PC-3 (cell line): ENCODE results near the gene POLR2H. TPM values are rescaled to one million over a fixed set of nuclear protein-coding genes. Genes with fewer than 3 reads are reported as not detected.

Experiments
- ATAC-seq: fragments of 200-7000 bp; cut with Tn5 transposase; 2 replicates; pipeline ENCODE4 v1.9.1; 2020; ENCODE audit warnings: mild to moderate bottlenecking, moderate library complexity
- BruUV-seq: library from RNA; stranded (reverse); fragments of 400-500 nt; replicated peaks from 2 replicates; lab custom pipeline; 2021; lab: Mats Ljungman, UMichigan
- CTCF ChIA-PET: fragments of 300-600 bp; sonication (Branson Sonifier 250); formaldehyde crosslinking; loops from one replicate; lab custom pipeline; 2022; ENCODE audit warnings: antibody characterized with exemption; lab: Charles Lee
- POLR2A ChIA-PET: fragments of 300-600 bp; sonication (Branson Sonifier 250); formaldehyde crosslinking; loops from one replicate; lab custom pipeline; 2022; ENCODE audit warnings: antibody characterized with exemption; ENCODE audit not compliant: unreplicated experiment; lab: Charles Lee
- DNase-seq: peaks from one replicate; pipeline ENCODE4 v3.0.0-alpha.2; 2015
- H2AFZ ChIP-seq: fragments of 300-600 bp; sonication (generic); 2 replicates; pipeline ENCODE4 v1.6.0; 2016; ENCODE audit warnings: antibody characterized with exemption, low read length
- H3F3A ChIP-seq: fragments of 300-600 bp; sonication (generic); one replicate; pipeline ENCODE4 v1.6.0; 2017; ENCODE audit warnings: antibody characterized with exemption, low read length, control low read depth, mild to moderate bottlenecking; ENCODE audit not compliant: unreplicated experiment
- H3K27ac ChIP-seq: fragments of 300-600 bp; sonication (generic); 2 replicates; pipeline ENCODE4 v1.5.1; 2016; ENCODE audit warnings: mild to moderate bottlenecking, low read length
- H3K27me3 ChIP-seq: fragments of 300-600 bp; sonication (generic); 2 replicates; pipeline ENCODE4 v1.6.1; 2016; ENCODE audit warnings: low read length, mixed read lengths
- H3K36me3 ChIP-seq: fragments of 300-600 bp; sonication (generic); 2 replicates; pipeline ENCODE4 v1.6.1; 2016; ENCODE audit warnings: low read depth, mixed run types, low read length, mixed read lengths
- H3K4me1 ChIP-seq: fragments of 300-600 bp; sonication (generic); 2 replicates; pipeline ENCODE4 v1.5.1; 2016; ENCODE audit warnings: low read length; ENCODE audit not compliant: insufficient read depth
- H3K4me2 ChIP-seq: fragments of 300-600 bp; sonication (generic); 2 replicates; pipeline ENCODE4 v1.6.0; 2016; ENCODE audit warnings: low read length
- H3K4me3 ChIP-seq: fragments of 300-600 bp; sonication (generic); 2 replicates; pipeline ENCODE4 v1.5.1; 2016; ENCODE audit warnings: mild to moderate bottlenecking, low read length, mixed read lengths
- H3K79me2 ChIP-seq: fragments of 300-600 bp; sonication (generic); 2 replicates; pipeline ENCODE4 v1.6.1; 2017; ENCODE audit warnings: low read length, mixed read lengths
- H3K9ac ChIP-seq: fragments of 300-600 bp; sonication (generic); 2 replicates; pipeline ENCODE4 v1.6.0; 2016; ENCODE audit warnings: mild to moderate bottlenecking, low read length
- H3K9me2 ChIP-seq: fragments of 300-600 bp; sonication (generic); replicated peaks from 2 replicates; pipeline ENCODE4 v1.6.1; 2016; ENCODE audit warnings: mixed run types, low read length, mixed read lengths
- H3K9me3 ChIP-seq: fragments of 300-600 bp; sonication (generic); 2 replicates; pipeline ENCODE4 v1.6.1; 2016; ENCODE audit warnings: low read length, mixed read lengths
- H4K20me1 ChIP-seq: fragments of 300-600 bp; sonication (generic); 2 replicates; pipeline ENCODE4 v1.6.1; 2016; ENCODE audit warnings: low read length, mixed read lengths
- CTCF ChIP-seq: fragments of 300-600 bp; sonication (generic); conservative IDR thresholded peaks from 2 replicates; pipeline ENCODE4 v1.5.1; 2017; ENCODE audit warnings: antibody characterized with exemption, low read depth, mild to moderate bottlenecking, low read length
- EZH2 ChIP-seq: fragments of 300-600 bp; sonication (generic); IDR thresholded peaks from one replicate; pipeline ENCODE4 v1.6.1; 2017; ENCODE audit warnings: antibody characterized with exemption, mild to moderate bottlenecking, low read length; ENCODE audit not compliant: unreplicated experiment
- EZH2phosphoT487 ChIP-seq: fragments of 300-600 bp; sonication (generic); IDR thresholded peaks from 2 replicates; pipeline ENCODE4 v1.6.1; 2018; ENCODE audit warnings: mild to moderate bottlenecking, antibody characterized with exemption, low read length, borderline replicate concordance
- intact Hi-C: fragments of 100-400 bp; cut with micrococcal nuclease; formaldehyde crosslinking; loops from 2 replicates; pipeline ENCODE4 v1.9.0; 2023
- total RNA-seq: library from RNA; depleted of rRNA; stranded (reverse); fragments of >200 nt; gene quantifications from 2 replicates; pipeline ENCODE4 v1.2.3, GENCODE V29; 2014

Gene POLR2H
- total RNA-seq, 1 experiment from 2014 or later = 193 TPM

DNA sequence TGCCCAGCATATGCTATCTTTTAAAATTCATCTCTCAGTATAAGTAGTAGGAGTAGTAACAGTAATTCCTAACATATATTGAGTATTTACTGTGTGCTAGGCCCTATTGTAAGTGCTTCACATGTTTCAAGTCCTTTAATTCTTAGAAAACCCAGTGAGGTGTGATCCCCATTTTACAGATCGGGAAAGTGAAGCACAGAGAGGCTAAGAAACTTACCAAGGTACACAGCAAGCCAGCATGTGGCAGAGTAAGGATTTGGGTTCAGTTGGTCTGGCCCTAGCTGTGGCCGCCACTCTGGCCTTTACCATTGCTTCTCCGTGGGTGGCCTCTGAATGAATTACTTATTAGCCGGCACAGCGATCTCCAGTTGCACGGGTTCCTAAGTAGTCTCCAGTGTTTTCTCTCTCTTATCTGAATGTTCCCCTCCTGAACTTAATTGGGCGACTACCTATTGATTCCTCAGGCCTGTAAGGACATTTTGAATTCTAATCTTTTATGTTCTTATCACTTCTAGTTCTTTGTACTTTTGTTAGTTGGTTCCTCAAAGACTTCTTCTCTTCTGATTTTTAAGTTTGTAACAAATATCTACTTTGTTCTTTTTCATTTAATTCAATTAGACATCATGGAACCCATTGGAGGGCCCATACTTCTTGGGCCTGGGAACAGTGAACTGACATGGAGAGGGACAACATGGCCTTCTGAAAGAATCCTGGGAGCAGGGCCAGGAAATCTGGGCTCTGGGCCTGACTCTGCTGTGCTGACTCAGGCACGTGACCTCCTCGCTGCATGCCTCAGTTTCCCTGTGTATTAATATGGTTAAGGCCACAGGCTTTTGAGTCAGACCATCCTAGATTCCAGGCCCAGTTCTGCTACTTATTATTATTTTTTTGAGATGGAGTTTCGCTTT lies 11.7 kb upstream of the POLR2H start:
- DNase-seq (no peak), ATAC-seq (no peak)
- Histone ChIP-seq H2AFZ (no peak overlapping the region), H3F3A (no peaks in the 10 kb centered on the region), H3K4me2 (no peak overlapping the region), H3K9ac (no peak overlapping the region), H3K79me2 (no peaks in the 10 kb centered on the region), H3K4me1 (peaks cover 3% of the 10 kb centered on the region; the same call in 1 of the 2 replicates), H4K20me1 (no peaks in the 10 kb centered on the region), H3K9me2 (no peaks in the 10 kb centered on the region), H3K27me3 (no peaks in the 10 kb centered on the region), H3K4me3 (no peak overlapping the region), H3K36me3 (peaks cover 9% of the 10 kb centered on the region; the same call in 1 of the 2 replicates), H3K27ac (no peak overlapping the region), H3K9me3 (no peaks in the 10 kb centered on the region)
- ChIA-PET CTCF (no interaction called here), POLR2A (no interaction called here)
- intact Hi-C loops = loop anchor here (5.0 kb wide), 1 partner anchor 38 kb away; the partner anchor contains the start of gene EIF4G1
- TF ChIP-seq EZH2 (no peak), CTCF (no peak), EZH2phosphoT487 (no peak)
- no TSS peak for BruUV-seq

GRCh38 chr3:184350618-184351017 lies 10.9 kb upstream of the POLR2H start:
- ChIA-PET POLR2A (no interaction called here), CTCF (no interaction called here)
- Histone ChIP-seq H3K4me3 (no peak overlapping the region), H3F3A (no peaks in the 10 kb centered on the region), H3K27ac (no peak overlapping the region), H3K9me3 (no peaks in the 10 kb centered on the region), H2AFZ (no peak overlapping the region), H3K9ac (no peak overlapping the region), H3K4me1 (peaks cover 3% of the 10 kb centered on the region; the same call in 1 of the 2 replicates), H3K79me2 (no peaks in the 10 kb centered on the region), H3K36me3 (peaks cover 9% of the 10 kb centered on the region; the same call in 1 of the 2 replicates), H3K4me2 (no peak overlapping the region), H3K9me2 (no peaks in the 10 kb centered on the region), H4K20me1 (no peaks in the 10 kb centered on the region), H3K27me3 (no peaks in the 10 kb centered on the region)
- no peak for DNase-seq
- BruUV-seq = no TSS peak
- no peak for ATAC-seq
- intact Hi-C loops = no loop called here
- TF ChIP-seq EZH2 = no peak
- TF ChIP-seq EZH2phosphoT487 = no peak
- TF ChIP-seq CTCF = no peak
